ENCODE results near the gene SLC16A10. TPM values are rescaled to one million over a fixed set of nuclear protein-coding genes. Genes with fewer than 3 reads are reported as not detected.

SLC16A10 gene
- total and polyA plus RNA-seq, 2 of the 13 experiments (the other 11 are each of a cell fraction or from before 2014, with no cell fraction given), result 8.2 to 20.1 TPM

GRCh38 chr6:111172563-111172962, 85.3 kb downstream of the SLC16A10 start (continued):
- TF ChIP-seq ZNF280D (CRISPR knock-in tag; IDR thresholded peaks at IDR 0.05), result no peak
- TF ChIP-seq, protein P1, sequence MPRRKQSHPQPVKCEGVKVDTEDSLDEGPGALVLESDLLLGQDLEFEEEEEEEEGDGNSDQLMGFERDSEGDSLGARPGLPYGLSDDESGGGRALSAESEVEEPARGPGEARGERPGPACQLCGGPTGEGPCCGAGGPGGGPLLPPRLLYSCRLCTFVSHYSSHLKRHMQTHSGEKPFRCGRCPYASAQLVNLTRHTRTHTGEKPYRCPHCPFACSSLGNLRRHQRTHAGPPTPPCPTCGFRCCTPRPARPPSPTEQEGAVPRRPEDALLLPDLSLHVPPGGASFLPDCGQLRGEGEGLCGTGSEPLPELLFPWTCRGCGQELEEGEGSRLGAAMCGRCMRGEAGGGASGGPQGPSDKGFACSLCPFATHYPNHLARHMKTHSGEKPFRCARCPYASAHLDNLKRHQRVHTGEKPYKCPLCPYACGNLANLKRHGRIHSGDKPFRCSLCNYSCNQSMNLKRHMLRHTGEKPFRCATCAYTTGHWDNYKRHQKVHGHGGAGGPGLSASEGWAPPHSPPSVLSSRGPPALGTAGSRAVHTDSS (CRISPR knock-in tag; conservative IDR thresholded peaks at IDR 0.05), result no peak
- no peak for TF ChIP-seq RAD51 (IDR thresholded peaks at IDR 0.05; ENCODE audit: borderline replicate concordance)

DNA sequence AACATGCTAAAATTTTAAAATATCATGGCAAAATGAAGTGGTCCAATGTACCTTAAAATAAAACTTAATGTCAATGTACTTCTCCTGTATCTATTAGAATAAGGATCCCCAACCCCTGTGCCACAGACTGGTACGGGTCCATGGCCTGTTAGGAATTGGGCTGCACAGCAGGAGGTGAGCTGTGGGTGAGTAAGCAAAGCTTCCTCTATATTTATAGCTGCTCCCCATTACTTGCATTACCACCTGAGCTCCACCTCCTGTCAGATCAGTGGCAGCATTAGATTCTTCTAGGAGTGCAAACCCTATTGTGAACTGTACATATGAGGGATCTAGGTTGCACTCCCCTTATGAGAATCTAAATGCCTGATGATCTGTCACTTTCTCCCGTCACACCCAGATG, 86.0 kb downstream of the SLC16A10 start:
- H3K4me1 ChIP-seq (ENCODE audit: insufficient read depth, low read length), result peaks cover 17% of the 10 kb centered on the region
- no peaks in the 10 kb centered on the region for H3K27me3 ChIP-seq (ENCODE audit: control insufficient read depth in 1 of 2, insufficient read depth in 2 of 2, low read length in 2 of 2)
- ATAC-seq (no peak), DNase-seq (ENCODE audit: low spot score) (no peak), FAIRE-seq (no peak)
- intact Hi-C loops (cut with micrococcal nuclease; ENCODE audit: unreplicated experiment), result no loop called here
- POLR2A ChIA-PET, result no interaction called here
- peaks cover 0 to 2% of the 10 kb centered on the region in 2 experiments; a peak in 1 of 5 replicates for H3K36me3 ChIP-seq (replicated peaks in 1 of 2; ENCODE audit: control insufficient read depth in 1 of 2, insufficient read depth in 2 of 2, low read length in 2 of 2)
- H3K27ac ChIP-seq (ENCODE audit: extremely low read length, insufficient read depth, low read length), result no peak overlapping the region
- 95% methylated on average over 2 of the region's 2 CpGs for WGBS (ENCODE audit: low lambda C conversion rate)
- no peaks in the 10 kb centered on the region for H3K9me3 ChIP-seq (ENCODE audit: low read length)
- no peak overlapping the region for H2AFZ ChIP-seq (ENCODE audit: low read length)
- no peak overlapping the region for H3K4me3 ChIP-seq (replicated peaks in 1 of 3; ENCODE audit: insufficient read depth in 1 of 3, low read depth in 2 of 3, low read length in 3 of 3)
- in situ Hi-C loops (cut with HindIII; ENCODE audit: extremely low pct_ligation_motif_present, low pct_unique_long_range_greater_than_20kb), result no loop called here
- TF ChIP-seq SETDB1 (CRISPR knock-in tag; IDR thresholded peaks at IDR 0.05; ENCODE audit: borderline replicate concordance), result no peak
- no peak for TF ChIP-seq ZNF10 (CRISPR knock-in tag; IDR thresholded peaks at IDR 0.05; ENCODE audit: borderline replicate concordance, low read depth)
- no peak for TF ChIP-seq GPN1 (CRISPR knock-in tag; IDR thresholded peaks at IDR 0.05; ENCODE audit: borderline replicate concordance)
- no peak for TF ChIP-seq SKIL (CRISPR knock-in tag; IDR thresholded peaks at IDR 0.05; ENCODE audit: borderline replicate concordance)
- no peak for TF ChIP-seq ZNF260 (CRISPR knock-in tag; IDR thresholded peaks at IDR 0.05; ENCODE audit: borderline replicate concordance, low read depth)
- TF ChIP-seq HOXD1 (CRISPR knock-in tag; IDR thresholded peaks at IDR 0.05), result no peak
- TF ChIP-seq ZNF251 (CRISPR knock-in tag; IDR thresholded peaks at IDR 0.05), result no peak
- TF ChIP-seq DR1 (CRISPR knock-in tag; IDR thresholded peaks at IDR 0.05), result no peak
- no peak for TF ChIP-seq DNMT1 (CRISPR knock-in tag; IDR thresholded peaks at IDR 0.05)
- no peak for TF ChIP-seq SMARCC2 (IDR thresholded peaks at IDR 0.05)
- TF ChIP-seq XRCC5 (optimal IDR thresholded peaks at IDR 0.05; ENCODE audit: low read length), result no peak
- no peak for TF ChIP-seq ZZZ3 (CRISPR knock-in tag; IDR thresholded peaks at IDR 0.05; ENCODE audit: borderline replicate concordance)
- no peak for TF ChIP-seq ZNF83 (CRISPR knock-in tag; IDR thresholded peaks at IDR 0.05; ENCODE audit: borderline replicate concordance)
- no peak for TF ChIP-seq ZMYM4 (CRISPR knock-in tag; IDR thresholded peaks at IDR 0.05)
- no peak overlapping the region for H3K4me2 ChIP-seq (ENCODE audit: low read depth, low read length)
- no peaks in the 10 kb centered on the region for H3K79me2 ChIP-seq (ENCODE audit: insufficient read depth, low read length)
- CTCF ChIA-PET (ENCODE audit: low intra/inter-chr PET ratio, low total read pairs), result no interaction called here
- H3K9ac ChIP-seq (ENCODE audit: insufficient read depth, low read depth, low read length), result no peak overlapping the region
- H4K20me1 ChIP-seq (ENCODE audit: insufficient read depth, low read length), result no peaks in the 10 kb centered on the region
- BruUV-seq (replicated peaks), result no TSS peak
